IMR-90 (cell line): Measurements from ENCODE around the gene SEC31B. TPM values are rescaled to one million over a fixed set of nuclear protein-coding genes. Genes with fewer than 3 reads are reported as not detected.

Source experiments
- ATAC-seq: fragments of 200-7000 bp; cut with Tn5 transposase; 2 replicates; pipeline ENCODE4 v1.9.1; 2020; ENCODE audit warnings: low read depth, mild to moderate bottlenecking, moderate library complexity
- BruUV-seq: library from RNA; stranded (reverse); fragments of 400-500 nt; replicated peaks from 2 replicates; lab custom pipeline; 2021; lab: Mats Ljungman, UMichigan
- CTCF ChIA-PET: fragments of 300-600 bp; formaldehyde crosslinking; extraction: SDS; loops from one replicate; lab custom pipeline; 2021; ENCODE audit warnings: antibody characterized with exemption; lab: Yijun Ruan, JAX
- POLR2A ChIA-PET: fragments of 300-600 bp; sonication (Branson Sonifier 250); formaldehyde crosslinking; loops from one replicate; lab custom pipeline; 2022; ENCODE audit warnings: antibody characterized with exemption; ENCODE audit not compliant: unreplicated experiment; lab: Charles Lee
- DNase-seq: peaks from one replicate; pipeline ENCODE4 v3.0.0; 2013
- H2AFZ ChIP-seq: replicated peaks from 2 replicates; pipeline ENCODE3; 2013; ENCODE audit warnings: low read length, mild to moderate bottlenecking; ENCODE audit not compliant: poor library complexity
- H2AK5ac ChIP-seq: 2 replicates; pipeline ENCODE4 v1.6.1; 2013; ENCODE audit warnings: low read depth, low read length, inconsistent platforms
- H2AK9ac ChIP-seq: replicated peaks from 2 replicates; pipeline ENCODE3; 2013; ENCODE audit warnings: mild to moderate bottlenecking, low read depth, low read length, moderate library complexity; ENCODE audit not compliant: poor library complexity
- H2BK120ac ChIP-seq: 2 replicates; pipeline ENCODE4 v1.6.1; 2013; ENCODE audit warnings: low read depth, low read length, inconsistent platforms
- H2BK15ac ChIP-seq: 3 replicates; pipeline ENCODE4 v1.6.1; 2013; ENCODE audit warnings: low read depth, low read length, inconsistent platforms
- H2BK20ac ChIP-seq: 2 replicates; pipeline ENCODE4 v1.6.1; 2013; ENCODE audit warnings: low read depth, mild to moderate bottlenecking, inconsistent platforms, low read length, moderate library complexity
- H2BK5ac ChIP-seq: 2 replicates; pipeline ENCODE4 v1.6.1; 2013; ENCODE audit warnings: mild to moderate bottlenecking, low read depth, low read length, inconsistent platforms; ENCODE audit not compliant: poor library complexity, severe bottlenecking
- H3K14ac ChIP-seq: replicated peaks from 2 replicates; pipeline ENCODE4 v1.6.1; 2013; ENCODE audit warnings: low read depth, low read length, inconsistent platforms
- H3K18ac ChIP-seq: 2 replicates; pipeline ENCODE4 v1.6.1; 2013; ENCODE audit warnings: low read depth, low read length, control low read depth
- H3K23ac ChIP-seq: 2 replicates; pipeline ENCODE4 v1.6.1; 2013; ENCODE audit warnings: low read depth, low read length, inconsistent platforms
- H3K27ac ChIP-seq: 2 replicates; pipeline ENCODE4 v1.5.1; 2013; ENCODE audit warnings: mild to moderate bottlenecking, control low read depth, low read length; ENCODE audit not compliant: insufficient read depth
- H3K27me3 ChIP-seq: 2 replicates; pipeline ENCODE4 v1.6.1; 2013; ENCODE audit warnings: low read length; ENCODE audit not compliant: control insufficient read depth, insufficient read depth
- H3K36me3 ChIP-seq: 2 replicates; pipeline ENCODE4 v1.6.1; 2013; ENCODE audit warnings: low read length, mixed read lengths; ENCODE audit not compliant: control insufficient read depth, insufficient read depth
- H3K4ac ChIP-seq: 2 replicates; pipeline ENCODE4 v1.6.1; 2013; ENCODE audit warnings: low read depth, low read length, inconsistent platforms
- H3K4me1 ChIP-seq: 2 replicates; pipeline ENCODE4 v1.6.1; 2013; ENCODE audit warnings: low read length, mixed read lengths; ENCODE audit not compliant: control insufficient read depth, insufficient read depth
- H3K4me2 ChIP-seq: 2 replicates; pipeline ENCODE4 v1.6.1; 2013; ENCODE audit warnings: low read depth, mild to moderate bottlenecking, control low read depth, low read length, moderate library complexity
- H3K4me3 ChIP-seq: 2 replicates; pipeline ENCODE4 v1.5.1; 2013; ENCODE audit warnings: low read depth, mild to moderate bottlenecking, control low read depth, low read length, moderate library complexity; ENCODE audit not compliant: insufficient read depth
- H3K56ac ChIP-seq: 2 replicates; pipeline ENCODE4 v1.6.1; 2013; ENCODE audit warnings: low read length, inconsistent platforms; ENCODE audit not compliant: insufficient read depth; ENCODE audit errors: extremely low read depth
- H3K79me1 ChIP-seq, 2 experiments: 2 replicates each; pipeline ENCODE4 v1.6.1; 2013; ENCODE audit warnings: low read length in 2 of 2, inconsistent platforms in 1 of 2, low read depth in 1 of 2
- H3K9ac ChIP-seq: 2 replicates; pipeline ENCODE4 v1.6.1; 2013; ENCODE audit warnings: low read depth, low read length, control low read depth
- H3K9me1 ChIP-seq: 2 replicates; pipeline ENCODE4 v1.6.1; 2013; ENCODE audit warnings: low read length, inconsistent platforms; ENCODE audit not compliant: insufficient read depth
- H3K9me3 ChIP-seq: 2 replicates; pipeline ENCODE4 v1.6.1; 2013; ENCODE audit warnings: low read length; ENCODE audit not compliant: control insufficient read depth, insufficient read depth
- H4K20me1 ChIP-seq: 2 replicates; pipeline ENCODE4 v1.6.1; 2013; ENCODE audit warnings: low read length, inconsistent platforms; ENCODE audit not compliant: insufficient read depth
- H4K5ac ChIP-seq: 2 replicates; pipeline ENCODE4 v1.6.1; 2013; ENCODE audit warnings: mild to moderate bottlenecking, low read depth, low read length, control low read depth
- H4K8ac ChIP-seq, 2 experiments: 2 replicates each; pipeline ENCODE4 v1.6.1; 2013; ENCODE audit warnings: low read depth in 2 of 2, low read length in 2 of 2, control low read depth in 1 of 2, inconsistent platforms in 1 of 2
- H4K91ac ChIP-seq: 2 replicates; pipeline ENCODE4 v1.6.1; 2013; ENCODE audit warnings: low read depth, low read length, inconsistent platforms; ENCODE audit not compliant: insufficient read depth
- BHLHE40 ChIP-seq: fragments of 150-350 bp; IDR thresholded peaks from 2 replicates; pipeline ENCODE4 v1.6.1; 2016; ENCODE audit warnings: mild to moderate bottlenecking, low read depth, low read length
- CTCF ChIP-seq: conservative IDR thresholded peaks from 2 replicates; pipeline ENCODE4 v1.5.1; 2012; ENCODE audit warnings: mild to moderate bottlenecking, low read depth, low read length, improper control_type of control experiment
- MAFK ChIP-seq: IDR thresholded peaks from 2 replicates; pipeline ENCODE4 v1.6.1; 2012; ENCODE audit warnings: low read depth, low read length, improper control_type of control experiment
- MAZ ChIP-seq: IDR thresholded peaks from 2 replicates; pipeline ENCODE4 v1.6.1; 2012; ENCODE audit warnings: low read depth, mild to moderate bottlenecking, low read length, improper control_type of control experiment, moderate library complexity, borderline replicate concordance
- NFE2L2 ChIP-seq: fragments of 150-350 bp; IDR thresholded peaks from 2 replicates; pipeline ENCODE4 v1.6.1; 2016; ENCODE audit warnings: low read depth, mild to moderate bottlenecking, low read length
- POLR2A ChIP-seq: IDR thresholded peaks from 2 replicates; pipeline ENCODE4 v1.6.1; 2012; ENCODE audit warnings: mild to moderate bottlenecking, low read depth, low read length
- SMC3 ChIP-seq: fragments of 150-350 bp; IDR thresholded peaks from 2 replicates; pipeline ENCODE4 v1.6.1; 2016; ENCODE audit warnings: low read depth, mild to moderate bottlenecking, antibody characterized with exemption, low read length, moderate library complexity
- WGBS, 2 experiments: methylation state at CpG; one replicate each; pipeline versions ENCODE4 v1.1.5 to v1.1.7; 2013; ENCODE audit warnings: missing lambda C conversion rate in 2 of 2; ENCODE audit not compliant: insufficient read length in 1 of 2; ENCODE audit errors: extremely low coverage in 2 of 2; 5-methylcytosine and 5-hydroxymethylcytosine counted together
- dilution Hi-C: fragments of 300-500 bp; cut with HindIII; formaldehyde crosslinking; loops from one replicate; pipeline ENCODE4 v1.14.3; 2018; ENCODE audit warnings: low sequenced_read_pairs; ENCODE audit not compliant: unreplicated experiment
- in situ Hi-C: fragments of 300-500 bp; cut with MboI; formaldehyde crosslinking; loops from 3 replicates; pipeline ENCODE4 v1.14.3; 2019; ENCODE audit warnings: low sequenced_read_pairs, inconsistent platforms, mixed read lengths
- intact Hi-C: fragments of 100-400 bp; cut with micrococcal nuclease; formaldehyde crosslinking; loops from 2 replicates; pipeline ENCODE4 v1.10.0; 2022
- polyA plus RNA-seq, 3 experiments: library from polyadenylated mRNA; depleted of rRNA; stranded (reverse); fragments of >200 nt; gene quantifications; 2 replicates each; pipeline ENCODE4 v1.2.3, GENCODE V29; 2012; ENCODE audit warnings: low replicate concordance in 1 of 3
- total RNA-seq: library from RNA; depleted of rRNA; stranded (reverse); fragments of >200 nt; gene quantifications from 2 replicates; pipeline ENCODE4 v1.2.3, GENCODE V29; 2012
- TF ChIP-seq, protein P1 (sequence below): fragments of 150-350 bp; IDR thresholded peaks from 2 replicates; pipeline ENCODE4 v1.6.1; 2017; ENCODE audit warnings: mild to moderate bottlenecking, antibody characterized with exemption, low read length, low read depth

Gene SEC31B
- total and polyA plus RNA-seq, 2 of the 4 experiments (the other 2 are of a cell fraction), result 1.3 to 8.1 TPM

GRCh38 chr10:100528123-100528886, 8.6 kb upstream of the SEC31B start:
- dilution Hi-C loops (no loop called here), in situ Hi-C loops (no loop called here), intact Hi-C loops (no loop called here)
- Histone ChIP-seq H3K23ac (peak overlapping the region; percentile 45; the same call in 1 of the 2 replicates), H3K4me2 (peak overlapping the region; percentile 91), H3K18ac (no peak overlapping the region), H3K9ac (peak overlapping the region; percentile 94; the same call in 1 of the 2 replicates), H2BK15ac (no peak overlapping the region), H2BK120ac (no peak overlapping the region), H3K4me3 (peak overlapping the region; percentile 86), H3K9me3 (no peaks in the 10 kb centered on the region), H4K8ac (peak overlapping the region in 1 of 2 experiments; percentile 97; a peak in 1 of 4 replicates), H2BK5ac (no peak overlapping the region), H3K79me1 (peaks cover 10 to 41% of the 10 kb centered on the region in 2 experiments), H3K27ac (no peak overlapping the region), H2AFZ (no peak overlapping the region), H3K4ac (peak overlapping the region; percentile 27; the same call in 1 of the 2 replicates), H2AK5ac (no peak overlapping the region), H4K5ac (no peak overlapping the region), H2AK9ac (no peak overlapping the region), H3K56ac (no peak overlapping the region), H2BK20ac (no peak overlapping the region), H3K4me1 (peaks cover 5% of the 10 kb centered on the region), H3K9me1 (peaks cover 16% of the 10 kb centered on the region), H3K14ac (peak overlapping the region; percentile 17; the same call in 1 of the 2 replicates), H4K20me1 (no peaks in the 10 kb centered on the region), H3K27me3 (no peaks in the 10 kb centered on the region), H4K91ac (no peak overlapping the region), H3K36me3 (peaks cover 23% of the 10 kb centered on the region)
- TF ChIP-seq CTCF (no peak), NFE2L2 (no peak), MAZ (no peak), BHLHE40 (no peak), SMC3 (no peak), POLR2A (no peak), MAFK (no peak)
- TF ChIP-seq, protein P1, sequence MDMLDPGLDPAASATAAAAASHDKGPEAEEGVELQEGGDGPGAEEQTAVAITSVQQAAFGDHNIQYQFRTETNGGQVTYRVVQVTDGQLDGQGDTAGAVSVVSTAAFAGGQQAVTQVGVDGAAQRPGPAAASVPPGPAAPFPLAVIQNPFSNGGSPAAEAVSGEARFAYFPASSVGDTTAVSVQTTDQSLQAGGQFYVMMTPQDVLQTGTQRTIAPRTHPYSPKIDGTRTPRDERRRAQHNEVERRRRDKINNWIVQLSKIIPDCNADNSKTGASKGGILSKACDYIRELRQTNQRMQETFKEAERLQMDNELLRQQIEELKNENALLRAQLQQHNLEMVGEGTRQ, result no peak
- ChIA-PET POLR2A (no interaction called here), CTCF (interaction anchor here (0.5 to 3.1 kb wide), 2 partner anchors 10 to 82 kb away, joined by 4 to 12 read pairs; no protein-coding TSS in a partner anchor)
- no TSS peak for BruUV-seq
- DNase-seq (no peak), ATAC-seq (no peak)
- 88% methylated on average over 2 of the region's 7 CpGs; no CpG with 5 or more reads in 1 of the 2 experiments for WGBS, 2 experiments
